ENCODE data around the gene ADPGK.

Gene ADPGK

DNA sequence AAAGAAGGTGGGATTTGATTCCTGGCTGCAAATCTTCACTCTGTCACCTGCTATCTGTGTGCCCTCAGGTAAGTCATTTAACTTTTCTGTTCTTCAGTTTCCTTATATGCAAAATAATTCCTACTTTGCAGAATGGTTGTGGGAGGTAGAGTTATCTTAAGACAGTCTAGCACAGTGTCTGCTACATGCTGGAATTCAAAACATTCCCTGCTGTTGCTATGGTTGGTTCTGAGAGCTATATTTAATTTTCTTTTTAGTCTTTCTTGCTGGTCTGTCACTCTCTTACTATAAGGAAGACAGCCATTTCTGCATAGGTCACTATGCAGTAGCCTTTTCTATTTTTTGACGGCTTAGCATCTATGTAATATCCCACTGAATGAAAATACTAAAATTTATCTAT lies 4.0 kb upstream of the ADPGK start:
- no peak for DNase-seq (ENCODE audit: low spot score)

DNA sequence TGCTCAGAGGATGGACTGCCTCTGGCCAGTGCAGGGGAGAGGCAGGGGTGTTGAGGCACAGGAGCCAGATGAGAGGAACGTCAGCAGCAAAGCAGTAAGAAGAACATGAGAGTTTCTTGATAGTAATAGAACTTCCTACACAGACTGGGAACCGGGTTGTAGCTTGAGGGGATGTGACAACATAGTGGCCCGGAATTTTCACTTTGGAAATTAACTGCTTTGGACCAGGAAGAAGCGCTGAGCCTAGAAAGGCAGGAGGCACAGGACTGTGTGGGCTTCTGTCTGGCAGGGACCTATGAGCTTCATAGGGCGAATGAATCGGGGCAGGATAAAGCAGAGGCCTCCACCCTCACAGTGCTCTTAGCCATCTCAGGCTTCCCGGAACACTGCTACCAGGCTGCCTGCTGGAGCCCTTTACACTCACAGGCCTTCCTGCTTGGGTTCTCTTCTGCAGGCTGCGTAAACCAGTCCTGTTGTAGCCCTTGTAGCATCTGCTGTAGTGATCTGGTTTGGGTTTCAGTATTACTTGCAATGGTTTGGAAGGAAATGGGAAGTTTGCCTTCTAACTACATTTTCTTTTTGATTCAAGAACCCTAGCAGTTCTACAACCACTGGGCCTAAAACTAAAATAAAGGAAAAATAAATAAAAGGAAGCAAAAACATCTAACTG lies 3.3 kb upstream of the ADPGK start:
- no peak for DNase-seq (ENCODE audit: low spot score)

DNA sequence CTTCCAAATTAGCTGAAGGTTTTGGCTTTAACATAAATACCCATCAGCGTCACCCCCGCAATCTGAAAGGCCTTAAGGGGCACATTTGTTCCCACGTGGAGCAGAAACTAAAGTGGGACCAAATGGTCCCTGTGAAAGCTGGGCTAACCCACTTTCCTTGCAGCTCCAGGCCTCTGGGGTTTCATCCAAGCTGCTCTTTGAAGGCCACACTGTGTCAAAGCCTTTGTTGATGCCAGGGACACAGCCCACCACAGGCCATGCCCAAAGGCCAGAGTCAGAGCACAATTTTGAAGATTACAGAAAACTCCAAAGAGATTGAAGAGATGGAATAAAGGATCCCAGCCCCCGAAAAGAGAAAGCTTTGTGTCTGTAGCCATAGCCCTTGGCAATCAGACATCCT lies 2.7 kb upstream of the ADPGK start:
- no peak for DNase-seq (ENCODE audit: low spot score)

DNA sequence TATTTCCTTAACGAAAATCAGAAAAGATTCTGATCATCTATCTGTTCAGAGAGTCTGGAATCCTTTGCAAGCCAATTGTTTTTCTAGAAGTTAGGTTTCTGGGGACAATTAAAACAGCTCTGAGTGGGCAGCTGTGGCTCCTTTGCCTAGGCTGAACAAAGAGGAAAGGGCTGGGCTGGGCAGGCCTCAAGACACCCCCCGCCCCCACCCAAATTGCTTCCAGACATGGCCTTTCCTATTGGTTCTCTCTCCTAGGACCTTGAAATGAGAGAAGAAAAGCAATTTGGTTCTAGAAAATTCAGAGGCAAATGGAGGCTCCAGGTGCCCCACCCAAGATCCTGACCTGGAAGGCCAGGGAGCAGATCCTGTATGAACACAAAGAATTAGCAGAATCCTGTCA lies 2.3 kb upstream of the ADPGK start:
- DNase-seq (ENCODE audit: low spot score), result no peak

DNA sequence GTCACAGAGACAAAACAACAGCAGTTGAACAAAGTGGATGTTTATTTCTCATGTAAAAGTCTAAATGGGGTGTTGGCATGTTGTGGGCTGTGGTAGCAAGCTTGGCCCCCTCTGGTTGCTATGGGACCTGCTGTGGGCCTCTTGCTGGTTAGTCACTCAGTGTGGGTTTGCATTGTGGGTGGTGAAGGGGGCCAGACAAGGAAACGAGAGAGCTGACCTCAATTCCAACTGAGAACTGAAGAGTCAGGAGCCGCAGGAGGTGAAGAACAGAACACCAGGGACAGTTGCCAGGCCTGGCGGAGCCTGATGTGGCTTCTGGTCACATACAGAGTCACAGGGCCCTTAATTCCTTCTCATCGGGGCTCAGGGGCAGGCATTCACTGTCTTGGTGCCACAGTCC lies 1.9 kb upstream of the ADPGK start:
- peak; percentile 24 for DNase-seq (ENCODE audit: low spot score)

DNA sequence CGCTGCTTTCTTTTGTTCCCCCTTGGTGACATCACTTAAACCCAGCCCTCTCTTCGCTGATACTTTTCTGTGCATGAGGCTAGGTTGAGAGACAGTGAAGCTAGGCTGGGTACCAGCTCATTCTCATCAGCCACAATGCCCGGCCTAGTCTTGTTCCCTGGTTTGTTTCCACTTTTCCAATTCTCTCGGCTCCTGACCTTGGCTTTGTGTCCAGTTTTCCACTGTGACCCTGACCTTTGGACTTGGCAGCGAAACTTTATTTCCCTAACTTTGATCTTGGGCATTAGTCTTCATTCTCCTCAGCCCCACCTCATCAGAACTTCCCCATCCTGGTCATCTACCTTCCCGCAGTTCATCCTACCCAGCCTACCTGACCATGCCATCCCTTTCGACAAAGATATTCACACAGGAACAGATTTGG lies 908 bp upstream of the ADPGK start:
- DNase-seq (ENCODE audit: low spot score), result no peak

DNA sequence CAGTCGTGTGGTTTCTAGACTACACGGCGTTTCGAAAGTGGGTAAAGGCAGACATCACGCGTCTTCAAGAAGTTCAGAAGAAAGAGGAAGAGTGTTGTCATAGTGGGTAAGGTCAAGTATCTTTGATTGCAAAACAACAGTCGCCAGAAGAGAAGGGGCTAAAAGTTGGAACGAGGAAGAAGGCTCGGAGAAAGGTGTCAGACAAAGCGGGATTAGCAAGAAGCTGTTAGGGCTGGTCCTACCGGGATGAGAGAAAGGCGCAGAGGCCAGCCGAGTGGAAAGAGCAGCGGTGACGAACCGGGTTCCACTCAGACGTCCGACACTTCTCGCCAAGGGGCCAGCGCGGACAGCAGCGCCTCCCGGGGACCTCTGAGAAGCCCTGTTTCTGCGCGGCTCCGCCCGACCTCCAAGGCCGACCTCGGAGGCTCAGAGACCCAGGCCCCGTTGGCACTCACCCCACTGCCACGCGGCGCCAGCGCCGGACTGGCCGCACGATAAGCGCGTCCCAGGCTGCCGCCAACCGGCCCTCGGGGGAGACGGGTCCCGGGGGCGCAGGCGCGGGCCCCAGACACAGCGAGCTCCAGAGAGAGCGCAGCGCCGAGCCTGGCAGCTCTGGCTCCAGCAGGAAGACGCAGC lies 436 bp downstream of the ADPGK start:
- DNase-seq (ENCODE audit: low spot score), result no peak

DNA sequence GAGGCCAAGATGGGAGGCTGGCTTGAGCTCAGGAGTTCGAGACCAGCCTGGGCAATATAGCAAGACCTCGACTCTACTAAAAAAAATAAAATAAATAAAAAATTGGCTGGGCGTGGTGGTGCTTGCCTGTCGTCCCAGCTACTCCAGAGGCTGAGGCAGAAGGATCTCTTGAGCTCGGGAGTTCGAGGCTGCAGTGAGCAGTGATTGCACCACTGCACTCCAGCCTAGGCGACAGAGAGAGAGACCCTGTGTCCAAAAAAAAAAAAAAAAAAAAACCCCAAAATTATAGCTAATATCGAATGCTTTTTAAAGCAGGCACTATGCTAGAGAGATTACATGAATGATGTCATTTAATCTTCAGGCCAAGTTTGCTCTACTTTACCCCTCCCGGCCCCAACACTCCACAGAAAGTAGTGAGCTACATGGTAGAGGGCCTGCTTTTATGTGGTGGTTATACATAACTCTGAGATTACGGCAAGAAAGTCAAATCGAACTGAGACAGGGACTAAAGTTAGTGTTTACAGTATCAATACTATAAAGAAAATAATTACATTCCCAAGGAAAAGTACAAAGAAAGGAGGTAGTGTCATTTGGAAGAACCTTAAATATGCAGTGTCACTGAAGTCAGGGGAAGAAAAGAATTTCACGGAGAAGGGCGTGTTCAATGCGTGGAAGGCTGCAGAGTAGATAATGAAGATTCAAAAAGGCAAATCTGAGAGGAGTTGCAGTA lies 1.1 kb downstream of the ADPGK start:
- DNase-seq (ENCODE audit: low spot score), result peak; percentile 30

DNA sequence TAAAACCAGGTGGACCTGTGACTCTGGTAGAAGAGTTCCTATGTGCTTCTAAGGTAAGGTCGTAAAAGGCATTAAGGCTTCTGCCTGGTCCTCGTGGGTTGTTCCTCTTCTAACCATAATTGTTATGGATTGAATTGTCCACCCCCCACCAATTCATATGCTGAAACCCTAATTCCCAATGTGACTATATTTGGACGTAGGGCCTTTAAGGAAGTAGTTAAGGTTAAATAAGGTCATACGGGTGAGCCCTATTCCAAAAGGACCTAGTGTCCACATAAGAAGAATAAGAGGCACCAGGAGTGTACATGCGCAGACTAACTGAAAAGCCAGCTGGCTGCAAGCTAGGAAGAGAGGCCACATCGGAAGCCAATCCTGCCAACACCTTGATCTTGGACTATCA lies 1.9 kb downstream of the ADPGK start:
- DNase-seq (ENCODE audit: low spot score), result no peak

DNA sequence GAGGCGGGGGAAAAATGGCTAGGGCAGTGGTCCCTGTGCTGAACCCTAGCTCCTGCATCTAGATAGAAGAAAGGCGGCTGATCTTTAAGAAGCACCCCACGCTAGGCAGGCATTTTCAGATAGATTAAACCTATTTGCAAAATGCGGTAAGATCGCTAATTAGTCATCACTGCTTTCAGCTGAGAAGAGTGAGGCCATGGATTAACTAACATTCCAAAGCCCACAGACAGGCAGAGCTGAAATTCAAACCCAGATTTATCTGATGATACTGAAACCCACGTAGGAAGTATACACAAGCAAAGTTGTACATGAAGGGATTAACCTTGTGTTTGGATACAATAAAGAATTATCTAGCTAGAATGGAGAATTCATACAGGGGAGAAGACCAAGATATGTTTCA lies 4.8 kb downstream of the ADPGK start:
- DNase-seq (ENCODE audit: low spot score), result no peak

DNA sequence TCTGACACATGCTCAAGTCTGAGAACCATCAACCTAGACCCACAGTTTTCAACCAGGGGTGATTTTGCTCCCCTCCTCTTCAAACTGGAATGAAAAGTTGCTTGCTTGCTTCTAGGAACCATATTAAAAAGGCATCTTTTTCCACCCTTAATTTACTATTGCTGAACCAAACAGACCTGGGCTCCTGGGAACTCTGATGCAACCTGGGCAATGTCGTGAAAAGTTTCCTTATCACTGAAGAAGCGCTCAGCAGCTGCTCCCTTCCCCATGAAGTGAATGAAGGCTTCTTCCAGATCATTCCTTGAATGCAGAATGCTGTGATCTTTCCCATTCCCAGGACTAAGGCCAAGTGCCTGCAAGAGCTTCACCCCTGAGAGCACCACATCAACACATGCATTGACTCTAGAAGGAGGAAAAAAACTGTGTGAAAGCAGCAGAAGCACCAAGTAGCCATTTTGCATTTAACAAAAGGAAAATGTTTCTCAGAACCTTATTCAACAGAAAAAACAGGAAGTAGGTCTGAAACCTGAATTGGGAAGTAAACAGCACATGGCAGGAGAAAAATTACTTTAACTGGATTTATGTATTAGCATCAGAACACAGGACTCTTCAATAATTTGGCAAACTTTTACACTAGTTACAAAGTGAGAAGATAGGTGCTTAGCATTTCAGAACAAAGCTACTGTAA lies 8.7 kb downstream of the ADPGK start:
- DNase-seq (ENCODE audit: low spot score), result no peak

DNA sequence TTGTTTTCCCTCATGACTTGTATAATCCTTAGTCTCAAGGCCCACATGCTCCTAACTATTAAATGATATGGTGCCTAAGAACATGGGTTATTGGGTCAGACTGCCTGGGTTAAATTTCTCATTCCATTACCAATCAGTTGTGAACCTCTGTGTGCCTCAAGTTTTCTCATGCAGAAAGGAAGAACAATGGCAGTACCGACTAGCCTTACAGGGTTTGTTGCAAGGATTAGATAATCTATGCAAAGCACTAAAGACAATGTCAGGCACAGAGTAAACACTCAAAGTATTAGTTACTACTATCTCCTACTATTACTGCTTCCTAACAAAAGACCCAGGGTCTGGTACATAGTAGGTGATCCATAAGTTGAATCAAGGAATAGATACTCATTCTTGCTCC lies 12.2 kb downstream of the ADPGK start:
- no peak for DNase-seq (ENCODE audit: low spot score)

DNA sequence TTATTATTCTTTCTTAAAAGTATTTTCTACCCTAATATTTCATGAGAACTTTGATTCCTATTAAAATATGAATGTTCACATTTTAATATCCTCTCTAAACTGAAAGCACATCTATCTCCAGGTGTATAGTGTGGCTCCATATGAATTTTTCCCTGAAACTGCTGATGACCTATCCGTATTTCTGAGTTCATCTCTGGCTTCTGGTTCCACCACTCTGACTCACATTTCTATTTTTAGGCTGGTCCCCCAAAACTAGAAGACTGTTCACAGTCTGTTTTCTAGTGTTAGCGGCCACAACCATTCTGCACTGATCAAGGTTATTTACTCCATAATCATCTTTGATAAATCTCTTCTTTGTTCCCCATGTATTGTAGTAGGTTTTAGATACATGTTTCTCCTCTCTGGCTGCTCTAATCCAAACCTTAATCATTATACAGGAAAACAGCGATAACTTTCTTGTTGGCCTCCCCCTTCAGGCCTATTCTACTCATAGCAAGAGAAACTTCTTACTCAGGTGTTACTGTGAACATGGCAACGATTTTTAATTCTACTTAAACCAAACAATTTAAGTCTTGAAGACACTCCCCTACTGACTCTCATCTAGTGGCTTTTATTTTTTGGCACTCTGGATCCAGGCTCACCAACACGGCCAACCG lies 12.8 kb downstream of the ADPGK start:
- DNase-seq (ENCODE audit: low spot score), result no peak

DNA sequence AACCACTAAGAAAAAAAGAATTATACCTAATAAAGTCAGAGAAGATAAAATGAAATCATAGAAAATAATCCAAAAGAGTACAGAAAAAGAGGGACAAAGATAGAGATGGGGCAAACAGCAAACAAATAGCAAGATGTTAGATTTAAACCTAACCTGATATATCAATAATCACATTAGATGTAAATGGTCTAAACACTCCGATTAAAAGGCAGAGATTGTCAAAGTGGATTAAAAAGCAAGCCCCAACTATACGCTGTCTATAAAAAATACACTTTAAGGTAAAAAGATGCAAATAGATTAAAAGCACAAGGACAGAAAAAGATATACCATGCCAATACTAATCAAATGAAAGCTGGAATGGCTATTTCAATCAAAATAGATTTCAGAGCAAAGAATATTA lies 16.8 kb downstream of the ADPGK start:
- no peak for DNase-seq (ENCODE audit: low spot score)

DNA sequence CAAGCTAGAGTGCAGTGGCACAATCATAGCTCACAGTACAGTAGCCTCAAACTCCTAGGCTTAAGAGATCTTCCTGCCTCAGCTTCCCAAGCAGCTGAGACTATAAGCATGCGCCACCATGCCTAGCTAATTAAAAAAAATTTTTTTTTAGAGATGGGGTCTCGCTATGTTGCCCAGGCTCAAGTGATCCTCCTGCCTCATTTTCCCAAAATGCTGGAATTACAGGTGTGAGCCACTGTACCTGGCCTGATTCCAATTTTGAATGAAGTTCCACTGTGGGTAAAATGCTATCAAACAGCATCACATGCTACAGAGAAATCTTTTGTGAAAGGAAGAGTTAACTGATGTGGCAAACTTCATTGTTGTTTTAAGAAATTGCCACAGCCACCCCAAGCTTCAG lies 17.5 kb downstream of the ADPGK start:
- DNase-seq (ENCODE audit: low spot score), result no peak

DNA sequence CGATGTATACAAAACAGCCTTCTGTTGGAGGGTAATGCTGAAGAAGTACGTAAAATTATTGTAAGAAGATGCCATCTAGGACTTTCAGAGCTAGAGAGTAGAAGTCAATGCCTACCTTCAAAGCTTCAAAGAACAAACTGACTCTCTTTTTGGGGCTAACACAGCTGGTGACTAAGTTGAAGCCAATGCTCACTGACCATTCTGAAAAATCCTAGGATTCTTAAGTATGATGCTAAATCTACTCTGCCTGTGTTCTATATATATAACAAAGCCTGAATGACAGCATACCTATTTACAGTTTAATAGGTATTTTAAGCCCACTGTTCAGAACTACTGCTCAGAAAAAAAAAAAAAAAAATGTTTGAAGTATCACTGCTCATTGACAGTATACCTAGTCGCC lies 18.9 kb downstream of the ADPGK start:
- no peak for DNase-seq (ENCODE audit: low spot score)

DNA sequence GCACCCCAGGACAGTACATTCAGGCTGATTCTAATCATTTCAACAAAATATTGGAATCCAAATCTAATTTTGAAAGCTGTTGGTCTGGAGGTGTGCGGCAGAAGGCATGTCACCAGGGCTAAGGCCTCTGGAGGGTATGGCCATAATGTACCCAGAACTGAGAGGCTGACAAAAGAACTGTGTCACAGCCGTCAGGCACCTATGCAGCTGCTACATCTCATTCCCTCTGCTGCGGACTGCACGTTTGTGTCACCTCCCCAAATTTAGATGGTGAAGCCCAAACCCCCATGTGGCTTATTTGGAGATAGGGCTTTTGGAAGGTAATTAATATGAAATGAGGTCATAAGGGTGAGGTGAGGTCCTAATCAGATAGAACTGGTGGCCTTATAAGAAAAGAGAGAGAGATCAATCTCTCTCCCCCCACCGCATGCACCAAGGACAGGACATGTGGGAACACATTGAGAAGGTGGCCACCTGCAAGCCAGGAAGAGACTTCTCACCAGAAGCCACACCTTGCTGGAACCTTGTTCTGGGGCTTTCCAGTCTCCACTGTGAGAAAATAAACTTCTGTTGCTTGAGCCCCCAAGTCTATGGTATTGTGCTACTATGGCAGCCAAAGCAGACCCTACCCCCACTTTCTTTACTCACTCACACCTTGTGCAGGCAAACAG lies 22.8 kb downstream of the ADPGK start:
- DNase-seq (ENCODE audit: low spot score), result no peak

DNA sequence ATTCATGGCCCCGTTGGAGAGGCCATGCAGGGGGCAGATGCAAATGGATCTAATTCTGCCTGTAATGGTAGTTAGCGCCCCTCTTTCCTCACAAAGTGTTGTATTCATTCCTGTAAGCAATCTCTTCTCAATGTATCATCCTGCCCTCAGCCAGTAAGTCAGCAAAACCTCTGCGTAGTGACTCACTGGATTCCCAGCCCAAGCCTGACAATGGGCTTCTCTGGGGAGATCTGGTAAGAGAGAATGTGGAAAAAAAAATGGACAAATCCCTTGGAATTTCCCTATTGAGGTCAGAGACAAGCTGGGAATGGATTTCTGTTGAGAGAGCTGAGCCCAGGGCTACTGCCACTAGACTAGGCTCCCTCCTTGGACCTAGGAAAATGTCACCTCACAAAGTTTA lies 25.4 kb downstream of the ADPGK start:
- peak; percentile 89 for DNase-seq (ENCODE audit: low spot score)

DNA sequence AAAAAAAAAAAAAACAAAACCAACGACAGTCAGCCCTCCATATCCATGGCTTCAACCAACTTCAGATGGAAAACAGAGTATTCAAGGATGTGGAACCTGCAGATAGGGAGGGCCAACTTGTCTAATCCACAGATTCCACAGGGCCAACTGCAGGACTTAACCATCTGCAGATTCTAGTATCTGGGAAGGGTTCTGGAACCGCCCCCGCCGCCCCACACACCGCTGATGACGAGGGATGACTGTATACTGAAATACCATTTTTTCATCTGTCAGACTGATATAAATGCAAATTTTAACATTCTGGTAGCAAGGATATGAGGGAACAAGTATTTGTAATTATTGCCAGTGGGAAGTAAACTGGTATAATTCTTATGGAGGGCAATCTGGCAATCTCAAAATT lies 29.5 kb downstream of the ADPGK start:
- DNase-seq (ENCODE audit: low spot score), result no peak

DNA sequence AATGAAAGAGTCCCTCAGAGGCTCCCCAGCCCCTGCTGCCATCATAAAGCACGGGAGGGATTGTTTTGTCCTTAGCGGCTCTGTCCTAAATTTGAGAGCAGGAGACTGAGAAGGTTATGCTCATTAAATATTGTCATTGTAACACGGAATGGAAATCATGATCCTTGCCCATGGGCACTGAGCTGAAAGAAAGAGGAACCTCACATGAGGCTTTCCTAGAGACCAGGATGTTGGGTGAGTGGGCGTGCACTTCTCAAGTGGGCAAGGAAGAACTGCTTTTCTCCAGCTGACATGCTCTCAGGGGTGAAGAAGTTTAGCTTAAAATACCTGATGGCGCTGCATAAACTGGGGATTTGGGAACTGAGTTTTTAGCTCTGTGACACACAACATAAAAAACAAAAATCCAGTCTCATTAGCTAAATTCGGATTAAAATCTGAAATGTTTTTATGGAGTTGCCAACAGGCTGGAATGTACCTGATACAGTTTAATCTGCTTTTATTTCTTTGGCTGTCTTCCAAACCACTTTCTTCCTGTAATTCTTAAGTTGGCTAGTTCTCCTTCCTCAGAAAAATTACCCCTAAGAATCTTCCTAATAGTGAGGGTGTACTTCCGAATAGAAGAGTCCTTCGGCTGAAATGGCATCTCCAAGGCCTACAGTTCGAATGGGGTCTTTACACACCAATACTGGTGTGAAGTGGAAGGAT lies 31.7 kb downstream of the ADPGK start:
- no peak for DNase-seq (ENCODE audit: low spot score)

DNA sequence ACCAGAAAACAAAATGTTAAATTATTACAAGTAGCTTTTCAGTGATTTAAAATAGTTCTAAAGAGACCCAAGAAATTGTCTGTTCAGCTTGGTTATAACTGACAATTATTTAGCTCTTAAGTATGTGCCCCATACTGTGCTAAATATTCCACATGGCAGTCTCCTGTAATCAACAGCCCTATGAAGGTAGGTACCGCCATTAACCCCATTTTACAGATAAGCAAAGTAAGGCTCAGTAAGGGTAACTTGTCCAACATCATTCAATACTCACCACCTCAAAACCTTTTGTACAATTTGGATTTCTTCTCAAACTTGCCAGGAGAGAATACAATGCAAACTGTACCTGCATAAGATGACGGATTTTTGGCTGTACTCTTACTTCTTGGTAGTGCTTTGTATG lies 33.9 kb downstream of the ADPGK start:
- DNase-seq (ENCODE audit: low spot score), result no peak

All from GM03348 (cell line).